ENCODE results near the gene AUTS2.

GRCh38 chr7:69912141-69912540 is 313.9 kb downstream of the AUTS2 start:
- TF ChIP-seq SPI1 (IDR thresholded peaks at IDR 0.05; ENCODE audit: borderline replicate concordance, low read depth) (no peak), GABPA (IDR thresholded peaks at IDR 0.05; ENCODE audit: low read depth) (no peak)

All from HL-60 (cell line).